NCI-H524 treated with DMSO at 0.1 percent for 48 hours (cell line): ENCODE results near the gene TTLL12.
"Not testable (repeated sequence)": the region's sequence is repeated elsewhere in the genome, so short reads cannot be mapped to it uniquely, and the experiment has no call there.

Experiments
- DNase-seq: peaks from one replicate; lab custom pipeline; 2025; lab: John Stamatoyannopoulos, UW

The TTLL12 gene

DNA sequence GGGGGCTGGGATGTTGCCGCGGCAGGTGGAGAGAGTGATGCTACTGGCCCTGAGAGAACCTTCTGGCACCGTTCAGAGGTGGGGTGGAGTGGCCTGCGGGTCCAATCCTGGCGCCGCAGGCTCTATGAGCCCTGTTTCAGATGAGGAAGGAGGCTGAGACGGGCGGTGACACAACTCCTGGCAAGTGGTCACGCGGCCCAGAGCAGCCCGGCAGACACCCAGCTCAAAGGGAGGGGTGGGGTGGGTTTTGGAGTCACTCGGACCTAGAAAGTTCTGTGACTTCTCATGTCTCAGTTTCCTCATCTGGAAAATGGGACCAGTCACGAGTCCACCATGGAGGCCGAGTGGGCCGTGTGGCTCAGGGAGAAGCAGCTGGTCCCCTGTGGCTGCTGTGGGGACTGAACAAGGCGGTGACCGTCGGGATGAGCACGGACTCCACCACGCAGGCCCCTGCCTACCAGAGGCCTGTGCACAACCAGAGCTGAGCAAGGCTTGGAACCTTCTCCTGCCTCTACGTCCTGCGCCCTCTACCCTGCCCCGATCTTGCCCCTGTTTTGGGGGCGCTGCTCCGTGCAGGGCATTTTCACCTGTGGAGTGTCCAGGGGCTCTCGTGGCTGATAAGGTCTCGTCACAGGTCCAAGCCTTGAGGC is 31.9 kb downstream of the TTLL12 start:
- DNase-seq, result no peak

DNA sequence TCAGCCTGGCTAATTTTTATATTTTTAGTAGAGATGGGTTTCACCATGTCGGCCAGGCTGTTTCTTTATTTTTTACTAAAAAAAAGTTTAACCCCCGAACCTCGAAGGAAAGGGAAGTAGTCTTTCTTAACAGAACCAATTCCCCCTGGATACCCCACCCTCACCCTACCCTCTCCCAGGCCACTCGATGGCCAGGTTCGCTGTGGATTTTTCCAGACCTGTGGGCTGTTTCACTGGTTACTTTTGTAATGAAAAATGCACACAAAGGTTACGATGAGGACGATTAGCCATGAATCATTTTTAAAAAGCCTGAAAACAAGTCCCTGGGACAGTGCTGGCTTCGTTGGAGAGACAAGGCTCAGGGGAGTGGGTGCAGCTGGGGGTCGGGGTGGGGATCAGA is 33.0 kb downstream of the TTLL12 start:
- DNase-seq, result no peak

DNA sequence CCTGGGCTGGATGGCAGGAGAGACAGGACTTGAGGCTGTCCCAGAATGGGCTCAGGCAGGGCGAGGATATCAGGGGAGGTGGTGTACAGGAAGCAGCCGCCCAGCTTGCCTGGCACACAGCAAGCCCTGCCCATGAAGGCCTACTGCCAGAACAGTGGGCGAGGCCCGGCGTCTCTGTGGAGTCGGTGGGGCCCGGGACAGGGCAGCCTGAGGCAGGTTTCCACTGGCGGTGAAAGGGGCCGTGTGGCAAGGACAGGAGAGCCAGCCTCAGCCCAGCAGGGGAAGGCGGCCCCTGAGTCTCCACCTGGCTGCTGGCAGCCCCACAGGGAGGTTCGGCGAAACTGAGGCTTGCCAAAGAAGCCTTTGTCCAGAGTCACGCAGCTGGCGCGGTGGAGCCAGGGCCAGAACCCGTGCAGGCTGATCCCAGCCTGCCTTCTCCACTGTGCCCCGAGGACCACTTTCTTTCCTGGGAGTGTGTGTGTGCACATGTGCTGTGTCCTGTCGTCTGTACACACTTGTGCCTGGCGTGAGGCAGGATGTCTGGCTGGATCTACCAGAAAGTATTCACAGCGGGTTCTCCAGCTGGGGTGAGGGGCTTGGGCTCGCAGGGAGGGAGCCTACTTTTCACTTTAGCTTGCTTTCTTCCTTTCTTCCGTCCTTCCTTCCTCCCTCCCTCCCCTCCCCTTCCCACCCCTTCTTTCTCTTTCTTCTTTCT is 34.4 kb downstream of the TTLL12 start:
- DNase-seq, result no peak

DNA sequence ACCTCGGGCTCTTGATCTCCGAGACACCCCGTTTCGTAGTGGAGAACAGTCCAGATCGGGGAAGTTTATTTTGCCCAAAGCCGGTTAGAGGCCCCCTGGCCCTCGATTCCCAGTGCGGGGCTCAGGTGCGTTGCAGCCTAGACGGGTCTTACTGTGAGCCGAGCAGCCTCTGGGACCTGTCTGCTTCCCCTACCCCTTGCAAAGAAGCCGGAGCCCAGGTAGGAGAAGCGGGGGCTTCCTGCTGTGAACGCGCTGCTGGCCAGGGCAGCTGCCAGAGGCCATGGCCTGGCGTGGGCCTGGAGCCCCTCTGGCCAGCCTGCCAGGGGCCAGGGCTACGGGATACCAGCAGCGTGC is 35.0 kb downstream of the TTLL12 start:
- DNase-seq, result no peak

DNA sequence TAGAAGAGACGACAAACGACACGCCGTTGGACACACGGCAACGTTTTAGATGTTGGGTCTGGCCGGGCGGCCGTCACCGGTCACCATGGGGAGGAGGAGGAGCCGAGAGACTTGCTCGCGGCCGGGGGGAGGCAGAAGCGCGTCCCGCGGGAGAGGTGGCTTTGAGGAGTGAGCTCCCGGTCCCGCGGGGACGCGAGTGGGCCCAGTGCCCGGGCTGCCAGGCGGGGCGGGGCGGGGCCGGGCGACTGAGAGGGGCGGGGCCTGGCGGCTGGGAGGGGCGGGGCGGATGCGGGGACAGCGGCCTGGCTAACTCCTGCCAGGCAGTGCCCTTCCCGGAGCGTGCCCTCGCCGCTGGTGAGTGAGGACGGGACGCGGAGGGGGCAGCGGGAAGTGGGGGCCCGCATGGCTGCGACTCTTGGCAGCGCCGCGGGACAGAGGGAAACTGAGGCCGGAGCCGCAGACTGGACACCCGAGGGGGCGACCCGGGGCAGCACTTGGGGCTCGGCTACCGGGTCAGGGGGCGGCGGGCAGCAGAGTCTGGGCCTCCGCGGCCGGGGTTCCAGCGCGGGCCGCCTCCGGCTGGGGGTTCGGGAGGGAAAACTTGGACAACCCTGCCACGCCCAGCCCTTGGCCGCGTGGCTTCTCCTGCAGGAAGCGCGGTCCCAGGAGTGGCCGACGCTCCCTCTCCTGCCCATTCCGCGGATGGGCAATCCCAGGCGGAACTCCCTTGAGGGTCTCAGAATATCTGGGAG is 35.5 kb downstream of the TTLL12 start, which contains the start of gene TSPO:
TSS of gene TSPO (plus strand) at position 309 of the 752 bp plus-strand sequence. CDS start 7,680 bp downstream, outside the sequence.
- DNase-seq, result no peak

DNA sequence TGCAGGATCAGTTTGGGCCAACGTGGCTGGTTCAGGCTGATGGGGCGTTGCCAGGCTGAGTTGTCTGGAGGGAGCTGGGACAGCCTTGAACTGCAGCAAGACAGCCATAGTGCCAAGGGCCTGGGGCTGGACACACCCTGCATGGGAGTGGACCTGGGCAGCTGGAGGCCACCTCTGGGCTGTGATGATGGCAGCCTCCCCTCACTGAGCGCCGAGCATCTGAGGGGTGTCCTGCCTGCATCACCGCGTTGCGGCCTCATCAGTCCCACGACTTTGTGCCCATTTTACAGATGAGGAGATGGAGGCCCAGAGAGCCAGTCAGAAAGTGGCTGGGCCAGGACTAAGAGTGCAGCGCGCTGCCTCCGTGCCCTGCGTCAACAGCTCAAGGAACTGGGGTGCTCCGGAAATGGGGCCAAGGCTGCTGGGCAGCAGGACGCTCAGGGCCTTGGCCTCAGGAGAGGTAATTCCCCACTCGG is 36.2 kb downstream of the TTLL12 start:
- DNase-seq, result no peak

DNA sequence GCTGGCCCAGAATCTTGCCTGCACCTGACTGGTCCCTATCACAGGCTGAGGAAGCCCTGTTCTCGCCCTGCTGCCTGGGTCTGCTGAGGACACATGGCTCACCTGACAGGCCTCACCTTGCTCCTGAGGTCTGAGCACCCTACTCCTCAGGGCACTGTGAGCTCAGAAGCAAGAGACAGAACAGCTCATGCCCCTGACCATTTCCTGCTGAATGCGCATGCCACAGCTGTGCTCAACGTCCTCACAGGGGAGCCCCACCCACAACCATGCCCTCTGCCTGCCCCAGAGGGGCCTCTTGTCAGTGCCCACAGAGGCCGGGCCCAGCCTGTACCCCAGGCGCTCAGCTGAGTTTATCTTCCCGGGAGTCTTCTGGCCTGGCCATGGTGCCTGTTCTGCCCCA is 38.4 kb downstream of the TTLL12 start:
- DNase-seq, result no peak

DNA sequence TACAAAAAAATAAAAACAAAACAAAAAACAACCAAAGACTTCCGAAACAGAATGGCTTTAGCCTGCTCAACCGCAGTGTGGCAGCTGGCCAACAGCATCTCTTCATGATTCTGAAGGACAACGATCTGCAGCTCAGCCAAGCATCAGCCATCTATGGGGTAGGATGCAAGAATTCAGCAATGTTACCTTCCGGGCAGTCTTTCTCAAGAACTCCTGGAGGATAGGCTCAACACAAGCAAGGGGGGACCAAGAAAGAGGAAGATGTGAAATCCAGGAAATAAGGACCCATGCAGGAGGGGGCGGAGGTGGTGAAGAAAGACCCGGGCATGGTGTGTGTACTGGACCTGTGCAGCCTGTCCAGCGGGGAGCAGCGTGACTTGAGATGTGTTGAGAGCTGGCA is 39.1 kb downstream of the TTLL12 start:
- no peak for DNase-seq

DNA sequence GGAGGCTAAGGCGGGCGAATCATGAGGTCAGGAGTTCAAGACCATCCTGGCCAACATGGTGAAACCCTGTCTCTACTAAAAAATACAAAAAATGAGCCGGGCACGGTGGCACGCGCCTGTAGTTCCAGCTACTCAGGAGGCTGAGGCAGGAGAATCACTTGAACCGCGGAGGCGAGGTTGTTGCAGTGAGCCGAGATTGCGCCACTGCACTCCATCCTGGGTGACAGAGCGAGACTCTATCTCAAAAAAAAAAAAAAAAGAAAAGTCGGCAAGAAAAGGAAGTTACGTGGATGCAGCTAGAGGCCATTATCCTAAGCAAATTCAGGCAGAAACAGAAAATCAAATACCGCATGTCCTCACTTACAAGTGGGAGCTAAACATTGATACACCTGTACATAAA is 40.6 kb downstream of the TTLL12 start:
- DNase-seq, result not testable (repeated sequence)

DNA sequence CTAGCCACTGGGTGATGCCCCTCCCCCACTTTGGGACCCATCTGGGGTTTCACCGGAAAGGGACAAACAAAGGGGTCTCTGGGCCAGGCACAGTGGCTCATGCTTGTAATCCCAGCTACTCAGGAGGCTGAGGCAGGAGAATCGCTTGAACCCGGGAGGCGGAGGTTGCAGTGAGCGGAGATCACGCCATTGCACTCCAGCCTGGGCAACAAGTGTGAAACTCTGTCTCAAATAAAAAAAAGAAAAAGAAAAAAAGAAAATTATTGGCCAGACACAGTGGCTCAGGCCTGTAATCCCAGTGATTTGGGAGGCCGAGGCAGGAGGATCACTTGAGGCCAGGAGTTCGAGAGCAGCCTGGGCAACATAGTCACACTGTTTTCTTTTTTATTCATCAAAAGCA is 41.6 kb downstream of the TTLL12 start:
- DNase-seq, result not testable (repeated sequence)

DNA sequence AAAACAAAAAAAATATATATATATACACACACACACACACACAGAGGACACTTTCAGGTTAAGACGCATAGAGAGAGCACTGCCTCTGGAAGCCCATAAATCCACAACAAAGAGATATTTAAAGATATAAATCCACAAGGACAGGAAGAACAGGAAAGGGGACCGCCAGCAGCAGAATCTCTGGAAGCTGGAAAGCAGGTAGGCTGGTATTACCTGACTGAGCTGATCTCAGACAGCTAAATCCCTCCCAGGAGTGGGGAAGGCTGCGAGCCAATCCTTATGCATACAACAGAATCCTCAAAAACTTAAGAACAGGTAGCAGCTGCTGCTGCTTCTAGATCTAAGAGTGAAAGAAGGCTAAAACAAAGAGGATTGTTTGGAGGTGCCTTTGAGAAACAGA is 42.0 kb downstream of the TTLL12 start:
- no peak for DNase-seq

DNA sequence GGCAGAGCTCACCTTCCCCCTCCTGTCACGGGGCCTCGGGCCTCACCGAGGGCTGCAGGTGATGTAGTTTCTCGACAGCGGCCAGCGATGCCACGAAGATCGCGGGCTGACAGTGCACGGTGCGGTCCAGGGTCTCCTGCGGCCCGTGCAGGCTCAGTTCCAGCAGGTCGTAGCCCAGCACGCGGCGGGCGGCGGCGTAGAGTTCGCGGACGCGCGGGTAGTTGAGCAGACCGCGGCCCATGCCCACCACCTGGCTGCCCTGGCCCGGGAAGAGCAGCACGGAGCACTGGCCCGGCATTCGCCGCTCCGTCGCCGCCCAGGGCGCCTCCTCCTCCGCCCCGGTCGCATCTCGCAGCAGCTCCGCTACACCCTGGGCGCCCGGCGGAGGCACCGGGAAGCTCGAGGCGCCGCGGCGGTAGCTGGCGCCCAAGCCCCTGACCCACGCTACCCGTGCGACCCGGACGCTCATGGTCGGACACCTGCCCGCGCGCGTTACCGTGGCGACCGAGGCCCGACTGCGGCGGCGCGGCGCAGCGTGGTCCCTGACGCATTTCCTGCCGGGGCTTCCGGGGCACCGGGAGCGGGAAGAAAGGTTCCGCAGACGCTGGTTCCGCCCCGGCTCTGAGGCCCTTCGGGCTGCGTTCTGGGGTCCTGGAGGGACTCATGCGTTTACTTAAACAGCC is 43.9 kb downstream of the TTLL12 start, which contains the start of gene MCAT:
TSS of gene MCAT (minus strand) at position 519 of the 683 bp plus-strand sequence. CDS start at position 469, 50 bp downstream.
- peak; percentile 9 for DNase-seq

DNA sequence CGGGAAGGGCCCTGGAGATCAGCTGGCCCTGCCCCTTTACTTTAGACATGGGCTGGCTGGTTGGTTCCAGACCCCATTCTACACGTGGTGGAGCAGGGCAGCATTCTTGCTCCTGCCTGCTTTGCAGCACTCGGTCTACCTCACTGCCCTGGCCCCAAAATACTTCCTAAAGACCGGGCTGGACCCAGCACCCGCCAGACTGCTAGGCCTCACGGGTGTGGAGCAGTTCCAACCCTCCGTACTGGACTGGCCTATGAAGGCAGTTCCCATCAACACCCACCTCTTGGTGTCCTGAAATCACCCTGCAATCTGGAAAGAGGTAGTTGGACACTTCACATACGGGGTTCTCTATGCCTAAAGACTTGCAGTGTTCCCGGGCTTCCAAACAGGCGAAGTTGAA is 50.1 kb downstream of the TTLL12 start:
- no peak for DNase-seq

DNA sequence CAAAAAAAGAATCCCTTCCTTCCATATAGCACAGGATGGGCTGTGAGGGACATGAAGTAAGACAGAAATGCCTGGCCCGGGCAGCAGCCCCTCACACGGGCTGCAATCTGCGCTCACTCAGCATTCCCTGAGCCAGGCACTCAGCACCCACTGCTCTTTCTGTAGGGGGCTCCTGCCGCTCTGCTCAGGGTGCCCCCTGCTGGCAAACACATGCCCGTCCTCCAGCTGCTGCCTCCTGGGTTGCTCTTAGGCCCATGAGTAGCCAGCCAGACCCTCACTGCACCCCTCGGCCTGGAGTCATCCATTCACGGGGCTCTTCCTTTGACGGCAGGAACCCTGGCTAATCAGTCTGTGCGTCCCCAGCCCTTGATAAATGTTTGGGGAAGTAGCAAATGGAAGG is 50.7 kb downstream of the TTLL12 start:
- no peak for DNase-seq

DNA sequence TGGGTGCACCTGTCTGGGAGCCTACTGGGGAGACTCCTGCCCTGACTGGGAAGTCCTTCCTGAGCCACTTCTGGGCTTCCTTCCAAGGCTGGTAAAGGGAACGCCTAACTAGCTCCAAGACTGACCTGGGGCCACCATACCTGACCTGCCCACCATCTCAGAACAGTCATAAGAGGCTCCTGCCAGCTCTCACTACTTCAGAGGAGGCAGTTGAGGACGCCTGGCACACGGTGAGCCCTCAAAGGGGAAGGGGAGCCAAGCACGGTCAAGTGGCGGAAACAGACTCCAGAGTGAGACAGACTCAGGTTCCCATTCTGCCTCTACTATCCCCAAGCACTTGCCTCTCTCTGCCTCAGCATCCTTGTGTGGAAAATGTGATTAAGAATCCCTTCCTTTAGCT is 51.4 kb downstream of the TTLL12 start:
- DNase-seq, result no peak

DNA sequence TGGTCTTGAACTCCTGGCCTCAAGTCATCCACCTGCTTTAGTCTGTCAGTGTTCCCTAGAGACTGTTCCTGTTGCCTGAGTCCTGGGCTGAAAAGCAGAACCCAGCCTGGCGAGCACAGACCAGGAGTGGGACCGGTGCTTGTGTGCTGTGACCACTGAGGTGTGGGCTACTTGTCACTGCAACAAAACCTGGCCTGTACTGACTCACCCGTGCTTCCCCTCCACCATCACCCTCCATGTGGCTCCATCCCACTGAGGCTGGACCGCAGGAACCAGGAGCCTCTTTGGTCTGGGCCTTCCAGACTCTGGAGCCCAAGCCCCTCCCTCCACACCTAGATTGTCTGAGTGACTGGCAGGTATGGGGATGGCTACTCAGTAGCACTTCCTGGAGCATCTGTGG is 52.4 kb downstream of the TTLL12 start:
- no peak for DNase-seq

DNA sequence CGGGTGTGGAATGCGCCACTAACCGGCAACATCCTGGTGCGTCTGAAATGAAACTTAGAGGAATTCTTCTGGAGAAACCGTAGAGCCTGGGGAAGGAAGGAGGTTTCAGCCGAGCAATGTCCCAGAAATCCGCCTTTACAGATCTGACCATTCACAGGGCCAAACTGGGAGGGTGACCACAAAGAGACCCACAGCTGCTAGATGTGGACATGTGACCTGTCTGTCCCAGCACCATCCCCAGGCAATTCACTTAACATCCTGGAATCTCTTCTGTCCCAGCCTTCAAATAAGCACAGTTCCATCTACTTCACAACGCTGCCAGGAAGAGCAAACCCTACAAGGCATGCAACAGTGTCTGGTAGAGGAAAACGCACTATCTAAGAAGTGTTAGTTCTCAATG is 53.5 kb downstream of the TTLL12 start:
- DNase-seq, result no peak

DNA sequence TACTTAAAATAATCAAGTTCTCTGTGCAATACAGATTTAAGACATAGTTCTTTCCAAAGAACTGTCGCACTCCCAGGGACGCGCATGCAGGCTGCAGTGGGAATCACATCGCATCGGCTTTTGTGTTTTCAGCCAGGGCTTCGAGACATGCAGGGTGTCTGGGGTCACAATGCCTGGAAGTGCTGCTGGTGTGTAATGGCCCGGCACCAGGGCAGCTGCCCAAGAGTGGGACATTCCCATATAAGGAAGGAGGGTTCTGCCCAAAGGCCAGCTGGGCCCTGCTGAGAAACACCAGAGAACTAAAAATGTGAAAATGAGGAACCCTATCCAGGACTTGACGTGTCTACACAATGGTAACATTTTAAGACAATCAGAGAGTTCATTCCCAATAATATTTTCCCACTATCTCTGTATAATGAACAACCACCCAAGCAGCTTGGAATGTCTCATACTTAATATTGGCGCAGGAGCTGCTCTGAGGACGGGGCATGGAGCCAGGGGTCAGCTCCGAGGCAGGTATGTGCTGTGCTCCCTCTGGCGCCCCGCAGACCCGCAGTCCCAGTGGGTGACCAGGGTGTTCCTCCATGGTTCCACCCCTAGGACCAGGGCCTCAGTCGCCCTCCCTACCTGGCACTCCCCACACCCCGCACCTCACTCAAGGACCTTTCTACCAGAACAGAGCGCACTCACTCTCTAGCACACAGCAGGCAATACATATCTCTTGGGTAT is 55.0 kb downstream of the TTLL12 start:
- DNase-seq, result no peak

DNA sequence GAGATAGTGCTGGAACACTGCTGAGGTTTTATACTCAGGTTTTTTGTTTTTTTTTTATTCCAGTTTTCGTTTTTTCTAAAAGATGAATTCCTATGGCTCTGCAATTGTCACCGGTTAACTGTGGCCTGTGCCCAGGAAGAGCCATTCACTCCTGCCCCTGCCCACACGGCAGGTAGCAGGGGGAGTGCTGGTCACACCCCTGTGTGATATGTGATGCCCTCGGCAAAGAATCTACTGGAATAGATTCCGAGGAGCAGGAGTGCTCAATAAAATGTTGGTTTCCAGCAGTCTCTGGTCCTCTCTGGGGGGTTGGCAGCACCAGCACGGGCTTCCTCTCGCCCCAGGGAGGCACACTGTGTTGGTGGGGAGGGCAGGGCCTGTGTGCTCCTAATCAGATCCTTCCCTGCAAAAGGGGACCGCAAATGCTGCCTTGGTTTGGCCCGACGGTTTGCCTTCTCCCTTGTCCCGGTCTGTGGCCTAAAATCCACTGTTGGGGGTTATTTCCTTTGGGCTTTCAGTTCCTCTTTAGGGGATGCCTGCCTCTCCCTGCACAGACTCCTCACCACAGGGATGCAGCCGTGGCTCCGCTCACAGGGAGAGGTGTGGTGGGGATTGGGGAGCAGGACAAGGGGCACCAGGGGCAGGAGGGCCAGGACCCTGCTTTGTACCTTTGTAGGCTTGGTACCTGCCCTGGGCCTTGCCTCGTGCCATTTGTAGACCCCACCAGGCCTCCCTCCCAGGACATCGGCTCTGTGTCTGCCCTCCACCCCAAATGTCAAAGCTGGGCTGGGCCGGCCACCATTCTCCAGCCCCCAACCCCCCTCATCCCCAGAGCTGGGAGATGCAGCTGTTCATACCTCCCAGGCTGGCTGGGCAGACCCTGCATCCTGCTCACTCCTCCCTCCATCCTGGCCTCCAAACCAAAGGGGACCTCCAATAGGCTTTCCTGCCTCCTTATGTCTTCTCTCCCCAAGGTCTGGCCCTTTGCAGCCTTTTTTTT is 57.2 kb downstream of the TTLL12 start:
- DNase-seq, result no peak

DNA sequence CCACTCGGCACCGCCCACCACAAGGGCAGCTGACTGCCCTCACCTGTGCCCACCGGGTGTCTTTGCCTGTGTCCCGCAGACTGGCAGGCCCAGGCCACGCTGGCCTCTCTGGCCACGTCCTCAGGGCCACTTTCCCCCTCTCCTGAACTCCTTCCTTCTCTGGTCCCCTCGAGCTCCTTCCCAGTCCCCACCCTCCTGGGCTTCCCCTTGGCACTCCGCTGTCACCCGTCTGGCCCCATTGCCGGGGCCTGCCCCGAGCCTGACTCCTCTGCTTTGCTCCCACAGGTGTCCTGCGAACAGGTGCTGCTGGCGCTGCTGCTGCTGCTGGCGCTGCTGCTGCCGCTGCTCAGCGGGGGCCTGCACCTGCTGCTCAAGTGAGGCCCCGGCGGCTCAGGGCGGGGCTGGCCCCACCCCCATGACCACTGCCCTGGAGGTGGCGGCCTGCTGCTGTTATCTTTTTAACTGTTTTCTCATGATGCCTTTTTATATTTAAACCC is 58.0 kb downstream of the TTLL12 start:
- no peak for DNase-seq
